ENCODE results near the gene SLC25A21. TPM values are rescaled to one million over a fixed set of nuclear protein-coding genes. Genes with fewer than 3 reads are reported as not detected.

SLC25A21 gene
- total and polyA plus RNA-seq, 2 of the 13 experiments (the other 11 are each of a cell fraction or from before 2014, with no cell fraction given) = 1.9 to 2.9 TPM

- TF ChIP-seq ZNF740 (CRISPR knock-in tag; IDR thresholded peaks at IDR 0.05) (peak; percentile 71), MAF1 (CRISPR knock-in tag; IDR thresholded peaks at IDR 0.05; ENCODE audit: borderline replicate concordance) (peak; percentile 89), PAX8 (CRISPR knock-in tag; IDR thresholded peaks at IDR 0.05; ENCODE audit: borderline replicate concordance) (peak; percentile 98), HIVEP1 (CRISPR knock-in tag; IDR thresholded peaks at IDR 0.05) (peak; percentile 99), ZNF142 (CRISPR knock-in tag; IDR thresholded peaks at IDR 0.05) (peak; percentile 90; the same call in 1 of the 2 replicates), ZNF841 (CRISPR knock-in tag; IDR thresholded peaks at IDR 0.05; ENCODE audit: borderline replicate concordance) (peak; percentile 96), ZNF362 (CRISPR knock-in tag; IDR thresholded peaks at IDR 0.05; ENCODE audit: borderline replicate concordance) (peak; percentile 71; the same call in 1 of the 2 replicates), ZNF790 (CRISPR knock-in tag; IDR thresholded peaks at IDR 0.05; ENCODE audit: borderline replicate concordance) (peak; percentile 95; the same call in 1 of the 2 replicates), FOSL2 (CRISPR knock-in tag; IDR thresholded peaks at IDR 0.05) (peak; percentile 71), GLI4 (CRISPR knock-in tag; IDR thresholded peaks at IDR 0.05; ENCODE audit: borderline replicate concordance) (peak; percentile 99; the same call in 1 of the 2 replicates), NFKBIZ (CRISPR knock-in tag; IDR thresholded peaks at IDR 0.05) (peak; percentile 82), THAP11 (CRISPR knock-in tag; IDR thresholded peaks at IDR 0.05) (peak; percentile 93), KLF6 (CRISPR knock-in tag; IDR thresholded peaks at IDR 0.05) (peak; percentile 92), ARHGAP35 (CRISPR knock-in tag; IDR thresholded peaks at IDR 0.05; ENCODE audit: borderline replicate concordance) (peak; percentile 99; the same call in 1 of the 2 replicates), ZFP1 (CRISPR knock-in tag; IDR thresholded peaks at IDR 0.05) (peak; percentile 90; the same call in 1 of the 2 replicates), RARG (CRISPR knock-in tag; IDR thresholded peaks at IDR 0.05; ENCODE audit: low read depth) (peak; percentile 97; the same call in 1 of the 2 replicates), NAIF1 (CRISPR knock-in tag; IDR thresholded peaks at IDR 0.05; ENCODE audit: borderline replicate concordance) (peak; percentile 88; the same call in 1 of the 2 replicates), ZNF574 (CRISPR knock-in tag; IDR thresholded peaks at IDR 0.05) (peak; percentile 95), ZNF296 (CRISPR knock-in tag; conservative IDR thresholded peaks at IDR 0.05) (peak; percentile 96)
Observed at GRCh38 chr14:37172024-37172869, at the start of gene SLC25A21 (continued).
